Mesodermal cell (in vitro differentiated cells): ENCODE results near the gene AGPS.
"Not testable (repeated sequence)": the region's sequence is repeated elsewhere in the genome, so short reads cannot be mapped to it uniquely, and the experiment has no call there.

Experiments
- H3K27ac ChIP-seq: 2 replicates; pipeline ENCODE4 v1.7.0; 2013; ENCODE audit warnings: mild to moderate bottlenecking, low read depth, low read length, moderate library complexity; ENCODE audit not compliant: severe bottlenecking
- H3K36me3 ChIP-seq: 2 replicates; pipeline ENCODE4 v1.7.1; 2013; ENCODE audit warnings: mild to moderate bottlenecking, low read length, moderate library complexity; ENCODE audit not compliant: control insufficient read depth, insufficient read depth
- H3K4me1 ChIP-seq: one replicate; pipeline ENCODE4 v1.7.1; 2013; ENCODE audit warnings: mild to moderate bottlenecking, low read length; ENCODE audit not compliant: insufficient read depth, control insufficient read depth, poor library complexity, severe bottlenecking
- H3K4me3 ChIP-seq: 2 replicates; pipeline ENCODE4 v1.7.0; 2013; ENCODE audit warnings: low read length, control low read depth, mild to moderate bottlenecking; ENCODE audit not compliant: insufficient read depth, poor library complexity, severe bottlenecking; ENCODE audit errors: extremely low read depth
- H3K9me3 ChIP-seq: 2 replicates; pipeline ENCODE4 v1.7.1; 2013; ENCODE audit warnings: mild to moderate bottlenecking, low read length, moderate library complexity; ENCODE audit not compliant: control insufficient read depth
- WGBS, 2 experiments: methylation state at CpG; one replicate each; pipeline ENCODE4 v1.1.5; 2013; ENCODE audit warnings: missing lambda C conversion rate in 2 of 2; ENCODE audit not compliant: insufficient coverage in 2 of 2; 5-methylcytosine and 5-hydroxymethylcytosine counted together

AGPS gene

DNA sequence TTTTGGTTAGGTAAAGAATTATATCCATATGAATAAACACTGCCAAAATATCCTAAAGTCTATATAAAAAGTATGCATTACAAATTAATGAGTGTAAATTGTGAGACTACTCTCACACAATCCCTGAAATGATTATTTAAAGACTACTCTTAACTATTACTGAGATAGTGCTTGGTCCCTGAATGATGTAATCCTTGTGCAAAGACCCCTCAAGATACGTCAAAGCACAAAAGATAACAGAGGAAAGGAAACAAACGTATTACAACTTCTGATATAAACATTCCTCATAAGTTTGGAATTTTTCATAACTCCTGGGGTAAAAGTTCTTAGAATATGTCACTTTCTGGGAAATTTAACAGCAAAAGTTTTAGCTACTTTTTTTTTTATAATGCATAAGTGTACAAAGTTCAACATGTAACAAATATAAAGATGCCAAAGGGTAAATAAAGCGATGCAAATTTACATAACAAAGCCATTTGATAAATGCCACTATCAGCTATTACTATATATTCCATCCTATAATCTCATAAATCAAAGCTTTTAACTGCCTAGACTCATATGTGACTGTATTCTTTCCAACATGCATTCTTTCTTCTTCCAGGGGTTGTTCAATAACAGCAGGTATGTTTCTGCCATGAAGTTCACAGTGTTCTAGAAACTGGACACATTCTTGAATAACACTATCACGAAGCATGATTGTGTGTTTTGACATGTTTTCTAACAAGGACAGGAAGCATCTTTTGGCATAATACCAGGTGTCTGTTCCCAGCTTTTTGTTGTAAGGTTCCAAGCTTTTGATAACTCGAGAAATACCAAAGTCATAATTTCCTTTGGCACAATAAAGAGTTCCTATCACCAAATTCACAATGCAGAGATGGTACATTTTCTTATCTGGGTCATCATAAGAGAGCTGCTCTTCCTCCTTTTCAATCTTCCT lies 158.0 kb downstream of the AGPS start:
- H3K27ac ChIP-seq: no peak overlapping the region
- 94 to 100% methylated on average over 2 to 3 of the region's 5 CpGs for WGBS, 2 experiments
- H3K9me3 ChIP-seq: peaks cover 6% of the 10 kb centered on the region
- no peaks in the 10 kb centered on the region for H3K4me1 ChIP-seq
- no peak overlapping the region for H3K4me3 ChIP-seq
- H3K36me3 ChIP-seq: no peaks in the 10 kb centered on the region

GRCh38 chr2:177551360-177551759 lies 158.8 kb downstream of the AGPS start:
- not testable (repeated sequence) for H3K4me1 ChIP-seq, H3K4me3 ChIP-seq

DNA sequence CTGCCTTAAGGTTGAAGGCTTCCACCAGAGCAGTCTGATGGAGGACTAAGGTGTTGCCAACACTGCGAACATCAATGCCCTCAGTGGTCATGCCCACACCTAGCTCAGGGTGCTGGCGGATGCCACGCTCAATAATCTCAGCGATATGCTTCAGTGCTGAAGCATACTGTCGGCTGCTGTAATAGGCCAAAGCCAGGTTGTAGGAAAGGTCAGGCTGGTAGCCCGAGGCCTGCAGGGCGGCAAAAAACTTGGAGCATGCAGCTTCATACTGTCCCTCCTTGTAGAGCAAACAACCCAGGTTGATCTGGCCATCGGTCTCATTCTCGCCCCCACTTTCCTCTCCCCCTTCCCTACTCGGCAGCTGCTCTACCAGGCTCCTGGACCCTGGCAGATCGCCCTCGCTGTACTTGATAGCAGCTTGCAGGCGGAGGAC lies 159.4 kb downstream of the AGPS start:
- Histone ChIP-seq H3K36me3 (no peaks in the 10 kb centered on the region), H3K9me3 (peaks cover 2% of the 10 kb centered on the region), H3K4me3 (peak overlapping the region; percentile 53), H3K4me1 (no peaks in the 10 kb centered on the region), H3K27ac (peak overlapping the region; percentile 99)
- 65 to 94% methylated on average over 4 to 7 of the region's 13 CpGs for WGBS, 2 experiments

More at GRCh38 chr2:177551360-177551759, 158.8 kb downstream of the AGPS start:
- not testable (repeated sequence) for H3K36me3 ChIP-seq, H3K27ac ChIP-seq, H3K9me3 ChIP-seq
- WGBS, 2 experiments: 100% methylated on average over 1 of the region's 4 CpGs; no CpG with 5 or more reads in 1 of the 2 experiments

GRCh38 chr2:177552422-177553175 lies 160.0 kb downstream of the AGPS start:
- peak overlapping the region; percentile 53 for H3K4me3 ChIP-seq
- peak overlapping the region; percentile 99 for H3K27ac ChIP-seq
- WGBS, 2 experiments: 1 to 2% methylated on average over 44 to 52 of the region's 64 CpGs
- peaks cover 8% of the 10 kb centered on the region for H3K9me3 ChIP-seq
- H3K36me3 ChIP-seq: no peaks in the 10 kb centered on the region
- no peaks in the 10 kb centered on the region for H3K4me1 ChIP-seq

DNA sequence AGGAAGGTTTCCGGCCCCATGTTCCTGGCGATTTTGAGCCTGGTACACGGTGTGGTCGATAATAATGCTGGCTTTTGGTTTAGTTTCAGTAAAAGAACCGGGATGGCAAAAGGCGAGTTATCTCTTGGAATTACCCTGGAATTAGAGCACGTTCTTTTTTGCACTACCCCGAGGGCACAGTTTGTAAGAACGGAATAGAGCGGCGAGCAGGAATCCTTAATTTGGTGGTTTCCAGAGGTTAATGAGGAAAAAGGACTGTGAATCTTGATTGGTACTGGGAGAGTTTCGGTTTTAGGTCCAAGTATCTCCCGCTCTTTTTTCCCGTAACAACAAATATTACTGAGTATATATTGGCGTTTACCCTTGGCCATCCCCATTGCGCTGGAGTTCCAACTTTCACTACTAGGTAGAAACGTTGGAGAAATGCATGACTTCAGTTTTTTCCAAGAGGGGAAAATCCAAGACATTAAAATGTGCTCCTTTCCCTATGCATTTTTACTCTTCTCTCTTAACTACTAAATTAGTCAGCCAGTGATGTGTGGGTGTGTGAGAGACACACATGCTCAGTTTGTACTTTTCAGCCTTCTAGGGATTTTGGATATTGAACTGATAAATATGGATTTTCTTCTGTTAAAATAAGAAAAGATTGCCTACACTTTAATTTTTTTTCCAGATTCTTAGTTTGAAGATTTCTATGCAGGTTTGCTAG lies 160.8 kb downstream of the AGPS start:
- H3K36me3 ChIP-seq: no peaks in the 10 kb centered on the region
- peak overlapping the region; percentile 99 for H3K27ac ChIP-seq
- WGBS, 2 experiments: 12 to 22% methylated on average over 13 of the region's 17 CpGs
- H3K9me3 ChIP-seq: peaks cover 15% of the 10 kb centered on the region
- H3K4me1 ChIP-seq: no peaks in the 10 kb centered on the region
- peak overlapping the region; percentile 53 for H3K4me3 ChIP-seq

GRCh38 chr2:177554365-177554764 lies 161.8 kb downstream of the AGPS start:
- no peak overlapping the region for H3K4me3 ChIP-seq
- H3K27ac ChIP-seq: no peak overlapping the region
- H3K36me3 ChIP-seq: no peaks in the 10 kb centered on the region
- H3K4me1 ChIP-seq: no peaks in the 10 kb centered on the region
- H3K9me3 ChIP-seq: peaks cover 16% of the 10 kb centered on the region

DNA sequence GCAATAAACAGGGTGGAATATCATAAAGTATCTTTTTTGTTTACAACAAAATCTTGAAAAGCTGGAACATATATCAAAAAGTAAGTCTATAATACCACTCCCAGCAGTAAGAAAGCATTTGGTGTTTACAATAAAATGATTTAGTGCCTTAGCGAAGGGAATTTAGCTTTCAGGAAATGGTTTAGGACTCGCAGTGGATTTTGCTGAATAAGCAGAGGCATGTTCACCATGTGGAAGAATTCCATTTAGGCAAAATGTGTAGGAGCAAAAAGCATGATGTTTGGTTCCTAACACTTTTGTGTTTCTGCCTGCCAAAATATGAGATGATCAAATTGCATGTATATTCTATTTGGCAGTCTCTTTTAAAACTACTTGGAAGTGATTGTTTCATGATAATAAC lies 163.6 kb downstream of the AGPS start:
- H3K4me3 ChIP-seq: no peak overlapping the region
- peaks cover 16% of the 10 kb centered on the region for H3K9me3 ChIP-seq
- 60 to 93% methylated on average over 1 to 2 of the region's 2 CpGs for WGBS, 2 experiments
- no peak overlapping the region for H3K27ac ChIP-seq
- no peaks in the 10 kb centered on the region for H3K4me1 ChIP-seq
- no peaks in the 10 kb centered on the region for H3K36me3 ChIP-seq

DNA sequence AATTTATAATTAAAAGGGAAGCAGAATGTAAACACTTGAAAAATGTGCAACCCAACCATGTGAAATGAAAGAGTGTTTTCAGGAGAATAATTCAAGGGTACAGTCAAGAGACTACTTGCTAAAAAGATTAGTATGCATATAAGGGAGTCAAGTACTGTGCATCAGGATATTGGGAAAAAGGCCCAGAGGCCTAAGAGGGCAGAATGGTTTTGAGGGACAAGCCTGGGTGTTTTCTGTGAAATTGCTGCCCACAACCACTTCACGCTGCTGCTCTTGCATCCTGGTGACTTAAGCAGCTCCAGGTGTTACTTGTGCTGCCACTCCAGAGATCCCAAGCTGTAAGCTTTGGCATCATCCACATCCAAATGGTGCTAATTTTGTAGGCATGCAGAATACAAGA lies 165.2 kb downstream of the AGPS start:
- 75 to 92% methylated on average over 1 of the region's 1 CpG for WGBS, 2 experiments
- no peak overlapping the region for H3K27ac ChIP-seq
- no peaks in the 10 kb centered on the region for H3K4me1 ChIP-seq
- H3K9me3 ChIP-seq: peaks cover 16% of the 10 kb centered on the region
- no peaks in the 10 kb centered on the region for H3K36me3 ChIP-seq
- H3K4me3 ChIP-seq: no peak overlapping the region

DNA sequence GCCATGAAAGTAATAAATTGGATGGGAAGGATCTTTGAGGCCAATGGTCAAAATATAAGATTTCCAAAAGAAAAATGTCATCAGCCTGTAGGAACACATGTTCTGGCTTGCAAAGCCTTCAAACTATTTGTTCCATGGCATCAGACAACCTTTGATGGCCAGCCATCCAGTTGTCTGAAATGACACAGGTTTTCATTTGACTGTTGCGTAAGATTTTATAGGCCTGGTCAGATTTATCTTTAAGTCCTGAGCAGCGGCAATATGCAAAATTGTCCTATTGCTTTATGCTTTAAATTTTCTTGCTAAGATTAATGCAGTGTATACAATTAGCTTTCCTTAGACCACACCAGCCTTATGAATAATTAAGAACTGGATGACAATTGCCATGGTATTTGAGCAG lies 167.1 kb downstream of the AGPS start:
- no peaks in the 10 kb centered on the region for H3K4me1 ChIP-seq
- H3K27ac ChIP-seq: no peak overlapping the region
- H3K4me3 ChIP-seq: no peak overlapping the region
- no peaks in the 10 kb centered on the region for H3K36me3 ChIP-seq
- H3K9me3 ChIP-seq: peaks cover 16% of the 10 kb centered on the region
- 100% methylated on average over 1 of the region's 2 CpGs for WGBS, 2 experiments

GRCh38 chr2:177568390-177568789 lies 175.8 kb downstream of the AGPS start:
- 88 to 91% methylated on average over 1 of the region's 1 CpG for WGBS, 2 experiments
- Histone ChIP-seq H3K4me3 (no peak overlapping the region), H3K4me1 (no peaks in the 10 kb centered on the region), H3K9me3 (no peaks in the 10 kb centered on the region), H3K27ac (no peak overlapping the region), H3K36me3 (no peaks in the 10 kb centered on the region)
